CD14-positive monocyte (primary cell): ENCODE measurements around the gene P2RX2. TPM values are rescaled to one million over a fixed set of nuclear protein-coding genes. Genes with fewer than 3 reads are reported as not detected.

Experiments used
- DNase-seq, 3 donors: peaks; one replicate each; pipeline ENCODE4 v3.0.0-alpha.2; 2011 to 2022
- H2AFZ ChIP-seq: 2 replicates; pipeline ENCODE4 v1.6.0; 2012; ENCODE audit warnings: mild to moderate bottlenecking, low read depth, low read length, inconsistent platforms; ENCODE audit not compliant: insufficient read depth, poor library complexity, severe bottlenecking
- H3K27ac ChIP-seq, 2 donors: 1 replicate in 1 of 2; 2 replicates in 1 of 2; pipeline ENCODE4 v1.5.1; 2012 to 2013; ENCODE audit warnings: low read length in 2 of 2, control low read depth in 1 of 2, inconsistent platforms in 1 of 2, low read depth in 1 of 2, mild to moderate bottlenecking in 1 of 2
- H3K27me3 ChIP-seq, 2 donors: one replicate each; pipeline versions ENCODE4 v1.6.0 to v1.6.1; 2011 to 2013; ENCODE audit warnings: low read length in 2 of 2; ENCODE audit not compliant: control insufficient read depth in 2 of 2, insufficient read depth in 2 of 2
- H3K36me3 ChIP-seq, 2 donors: replicated peaks in 1 of 2; 1 replicate in 1 of 2; 2 replicates in 1 of 2; pipeline versions ENCODE4 v1.5.1 to v1.6.1; 2012 to 2013; ENCODE audit warnings: low read length in 2 of 2, control low read depth in 1 of 2, inconsistent platforms in 1 of 2, mild to moderate bottlenecking in 1 of 2; ENCODE audit not compliant: insufficient read depth in 2 of 2, control insufficient read depth in 1 of 2
- H3K4me1 ChIP-seq, 2 donors: 1 replicate in 1 of 2; 2 replicates in 1 of 2; pipeline versions ENCODE4 v1.5.1 to v1.6.1; 2012 to 2013; ENCODE audit warnings: low read length in 2 of 2, control low read depth in 1 of 2, inconsistent platforms in 1 of 2, mild to moderate bottlenecking in 1 of 2, moderate library complexity in 1 of 2; ENCODE audit not compliant: insufficient read depth in 2 of 2, control insufficient read depth in 1 of 2
- H3K4me2 ChIP-seq: replicated peaks from 2 replicates; pipeline ENCODE3; 2012; ENCODE audit warnings: low read length, moderate library complexity, mild to moderate bottlenecking; ENCODE audit not compliant: poor library complexity, severe bottlenecking; ENCODE audit errors: extremely low read depth
- H3K4me3 ChIP-seq, 3 experiments: fragments of 200-600 bp in 1 of 3; sonication (generic) in 1 of 3; replicated peaks in 1 of 3; 1 replicate in 2 of 3; 2 replicates in 1 of 3; pipeline ENCODE4 v1.5.1; 2011 to 2013; ENCODE audit warnings: low read length in 3 of 3, mild to moderate bottlenecking in 3 of 3, control low read depth in 2 of 3, low read depth in 2 of 3, inconsistent platforms in 1 of 3, moderate library complexity in 1 of 3
- H3K79me2 ChIP-seq: 2 replicates; pipeline ENCODE4 v1.6.0; 2012; ENCODE audit warnings: mild to moderate bottlenecking, control low read depth, inconsistent platforms, low read length, moderate library complexity; ENCODE audit not compliant: insufficient read depth
- H3K9ac ChIP-seq: 2 replicates; pipeline ENCODE4 v1.6.0; 2017; ENCODE audit warnings: low read length, mild to moderate bottlenecking; ENCODE audit not compliant: insufficient read depth, poor library complexity, severe bottlenecking
- H3K9me3 ChIP-seq, 2 donors: replicated peaks in 1 of 2; 1 replicate in 1 of 2; 2 replicates in 1 of 2; pipeline versions ENCODE4 v1.5.1 to v1.6.1; 2012 to 2013; ENCODE audit warnings: low read length in 2 of 2, control low read depth in 1 of 2; ENCODE audit not compliant: control insufficient read depth in 1 of 2, insufficient read depth in 1 of 2
- H4K20me1 ChIP-seq: 2 replicates; pipeline ENCODE4 v1.6.0; 2012; ENCODE audit warnings: mild to moderate bottlenecking, low read length, control low read depth, moderate library complexity; ENCODE audit not compliant: insufficient read depth
- H3K27ac Mint-ChIP-seq, 7 donors: one replicate each; pipeline ENCODE4 v1.8.0; 2020; ENCODE audit warnings: mild to moderate bottlenecking in 7 of 7, mixed read lengths in 7 of 7, moderate library complexity in 6 of 7, inconsistent platforms in 2 of 7
- H3K27me3 Mint-ChIP-seq, 3 donors: one replicate each; pipeline ENCODE4 v1.8.0; 2021 to 2022; ENCODE audit warnings: low read depth in 3 of 3, mild to moderate bottlenecking in 3 of 3, mixed read lengths in 3 of 3, moderate library complexity in 3 of 3, inconsistent platforms in 1 of 3
- H3K36me3 Mint-ChIP-seq, 2 donors: one replicate each; pipeline ENCODE4 v1.8.0; 2020; ENCODE audit warnings: mixed read lengths in 2 of 2, inconsistent platforms in 1 of 2, mild to moderate bottlenecking in 1 of 2
- H3K4me1 Mint-ChIP-seq: one replicate; pipeline ENCODE4 v1.8.0; 2020; ENCODE audit warnings: mild to moderate bottlenecking, mixed read lengths
- H3K4me3 Mint-ChIP-seq, 2 donors: one replicate each; pipeline ENCODE4 v1.8.0; 2020; ENCODE audit warnings: mild to moderate bottlenecking in 2 of 2, mixed read lengths in 2 of 2, moderate library complexity in 1 of 2
- H3K9me3 Mint-ChIP-seq, 7 donors: one replicate each; pipeline ENCODE4 v1.8.0; 2020 to 2022; ENCODE audit warnings: mixed read lengths in 7 of 7, mild to moderate bottlenecking in 6 of 7, moderate library complexity in 6 of 7, inconsistent platforms in 2 of 7
- CTCF ChIP-seq: fragments of 200-600 bp; IDR thresholded peaks from one replicate; pipeline ENCODE4 v1.8.0; 2022; ENCODE audit warnings: antibody characterized with exemption, mild to moderate bottlenecking
- WGBS: methylation state at CpG from one replicate; pipeline ENCODE4 v1.1.5; 2013; ENCODE audit warnings: missing lambda C conversion rate; ENCODE audit not compliant: insufficient coverage; 5-methylcytosine and 5-hydroxymethylcytosine counted together
- intact Hi-C, 2 donors: fragments of 100-400 bp; cut with micrococcal nuclease; formaldehyde crosslinking; loops; one replicate each; pipeline versions ENCODE4 v1.15.0 to v1.15.1; 2023
- polyA plus RNA-seq, 3 donors: library from polyadenylated mRNA; depleted of rRNA in 1 of 3; unstranded in 2 of 3; stranded (reverse) in 1 of 3; fragments of 300-500 nt in 2 of 3; fragments of >200 nt in 1 of 3; fragmentation: Illumina TruSeq in 2 of 3; gene quantifications; 1 replicate in 2 of 3; 2 replicates in 1 of 3; pipeline ENCODE4 v1.2.3, GENCODE V29; 2012 to 2021

P2RX2 gene
- polyA plus RNA-seq, 3 donors, result not detected

- Histone ChIP-seq H3K79me2 (no peaks in the 10 kb centered on the region), H3K4me2 (no peak overlapping the region), H3K9me3 (no peaks in the 10 kb centered on the region), H3K4me1 (peaks cover 8 to 12% of the 10 kb centered on the region in 2 donors), H4K20me1 (no peaks in the 10 kb centered on the region), H3K4me3 (no peak overlapping the region), H3K27ac (peak overlapping the region in 1 of 2 donors; percentile 26), H3K36me3 (peaks cover 64 to 98% of the 10 kb centered on the region in 2 donors), H3K27me3 (no peaks in the 10 kb centered on the region), H2AFZ (no peak overlapping the region), H3K9ac (no peak overlapping the region)
- peaks cover 0 to 1% (median 0%) of the 10 kb centered on the region in 7 donors for H3K9me3 Mint-ChIP-seq
- peak overlapping the region in 3 of 7 donors; percentile 15 to 41 (median 26) for H3K27ac Mint-ChIP-seq
- intact Hi-C loops, result no loop called here
- DNase-seq, result no peak
- no peak for TF ChIP-seq CTCF
- H3K4me3 Mint-ChIP-seq, result no peak overlapping the region
- peaks cover 18% of the 10 kb centered on the region for H3K4me1 Mint-ChIP-seq
- no peaks in the 10 kb centered on the region for H3K27me3 Mint-ChIP-seq
- WGBS, result 62% methylated on average over 20 of the region's 21 CpGs
- H3K36me3 Mint-ChIP-seq, result peaks cover 86 to 96% of the 10 kb centered on the region in 2 donors
Observed at GRCh38 chr12:132664206-132665148, 45.9 kb downstream of the P2RX2 start.

- no peak overlapping the region for H3K4me3 ChIP-seq
- H3K36me3 Mint-ChIP-seq, result peaks cover 84 to 98% of the 10 kb centered on the region in 2 donors
- peak overlapping the region in 1 of 7 donors; percentile 47 for H3K27ac Mint-ChIP-seq
- no peaks in the 10 kb centered on the region for H3K79me2 ChIP-seq
- H3K27ac ChIP-seq, result no peak overlapping the region
- peaks cover 64 to 98% of the 10 kb centered on the region in 2 donors for H3K36me3 ChIP-seq
- H3K27me3 ChIP-seq, result no peaks in the 10 kb centered on the region
- no peak overlapping the region for H3K9ac ChIP-seq
- H3K4me1 Mint-ChIP-seq, result peaks cover 18% of the 10 kb centered on the region
- intact Hi-C loops, result no loop called here
- no peak for DNase-seq
- H3K9me3 Mint-ChIP-seq, result peaks cover 0 to 1% (median 0%) of the 10 kb centered on the region in 7 donors
- no peak for TF ChIP-seq CTCF
- 98% methylated on average over 7 of the region's 13 CpGs for WGBS
- no peaks in the 10 kb centered on the region for H3K9me3 ChIP-seq
- peaks cover 8 to 12% of the 10 kb centered on the region in 2 donors for H3K4me1 ChIP-seq
- H3K27me3 Mint-ChIP-seq, result no peaks in the 10 kb centered on the region
- no peak overlapping the region for H3K4me3 Mint-ChIP-seq
- H4K20me1 ChIP-seq, result no peaks in the 10 kb centered on the region
- no peak overlapping the region for H3K4me2 ChIP-seq
- H2AFZ ChIP-seq, result no peak overlapping the region
Observed at GRCh38 chr12:132665149-132665491, 46.5 kb downstream of the P2RX2 start.
